OCI-LY1 (cell line): ENCODE results near the gene RPS16.

ENCODE experiments used
- H2AFZ ChIP-seq: fragments of 200-600 bp; sonication (generic), shearing (Covaris generic); 2 replicates; pipeline ENCODE4 v1.6.0; 2014; ENCODE audit warnings: antibody characterized with exemption, mild to moderate bottlenecking, low read length
- H3F3A ChIP-seq: fragments of 200-600 bp; sonication (generic), shearing (Covaris generic); 2 replicates; pipeline ENCODE4 v1.6.0; 2014; ENCODE audit warnings: mild to moderate bottlenecking, antibody characterized with exemption, low read length, moderate library complexity; ENCODE audit not compliant: insufficient read depth
- H3K27ac ChIP-seq: fragments of 200-600 bp; sonication (generic); 2 replicates; pipeline ENCODE4 v1.5.1; 2014; ENCODE audit warnings: low read length, mixed run types, mild to moderate bottlenecking, low read depth; ENCODE audit not compliant: poor library complexity, severe bottlenecking
- H3K27me3 ChIP-seq: fragments of 200-600 bp; sonication (generic); 2 replicates; pipeline ENCODE4 v1.6.0; 2014; ENCODE audit warnings: antibody characterized with exemption, mild to moderate bottlenecking, low read length, moderate library complexity; ENCODE audit not compliant: insufficient read depth
- H3K36me3 ChIP-seq: fragments of 200-600 bp; sonication (generic); 2 replicates; pipeline ENCODE4 v1.6.1; 2014; ENCODE audit warnings: mild to moderate bottlenecking, antibody characterized with exemption, low read length, moderate library complexity, mixed read lengths; ENCODE audit not compliant: insufficient read depth
- H3K4me1 ChIP-seq: fragments of 200-600 bp; sonication (generic); 2 replicates; pipeline ENCODE4 v1.5.1; 2014; ENCODE audit warnings: mild to moderate bottlenecking, low read length, moderate library complexity; ENCODE audit not compliant: insufficient read depth, severe bottlenecking
- H3K4me2 ChIP-seq: fragments of 200-600 bp; sonication (generic), shearing (Covaris generic); 2 replicates; pipeline ENCODE4 v1.6.1; 2014; ENCODE audit warnings: low read length
- H3K4me3 ChIP-seq: fragments of 200-600 bp; sonication (generic); 2 replicates; pipeline ENCODE4 v1.5.1; 2014; ENCODE audit warnings: low read length, low read depth, mild to moderate bottlenecking, mixed read lengths; ENCODE audit not compliant: poor library complexity, severe bottlenecking
- H3K79me2 ChIP-seq: fragments of 200-600 bp; shearing (Covaris generic); 2 replicates; pipeline ENCODE4 v1.6.1; 2016; ENCODE audit warnings: mixed run types, low read length, mixed read lengths; ENCODE audit not compliant: insufficient read depth
- H3K9ac ChIP-seq: fragments of 200-600 bp; sonication (generic), shearing (Covaris generic); 2 replicates; pipeline ENCODE4 v1.6.1; 2014; ENCODE audit warnings: mild to moderate bottlenecking, low read length, mixed read lengths
- H3K9me2 ChIP-seq: fragments of 200-600 bp; sonication (generic), shearing (Covaris generic); 2 replicates; pipeline ENCODE4 v1.6.1; 2014; ENCODE audit warnings: low read depth, mild to moderate bottlenecking, low read length, mixed read lengths
- H3K9me3 ChIP-seq: fragments of 200-600 bp; shearing (Covaris generic); 2 replicates; pipeline ENCODE4 v1.6.1; 2014; ENCODE audit warnings: low read length, mixed read lengths
- H4K20me1 ChIP-seq: fragments of 200-600 bp; sonication (generic), shearing (Covaris generic); 2 replicates; pipeline ENCODE4 v1.6.0; 2016; ENCODE audit warnings: mild to moderate bottlenecking, low read length; ENCODE audit not compliant: insufficient read depth
- EZH2 ChIP-seq: fragments of 200-600 bp; sonication (generic), shearing (Covaris generic); IDR thresholded peaks from 2 replicates; pipeline ENCODE4 v1.8.0; 2017; ENCODE audit warnings: borderline replicate concordance, mixed run types, mild to moderate bottlenecking, antibody characterized with exemption, low read length, moderate library complexity, mixed read lengths
- TF ChIP-seq, protein P1 (sequence below): fragments of 200-600 bp; sonication (generic), shearing (Covaris generic); IDR thresholded peaks from 2 replicates; pipeline ENCODE4 v1.5.1; 2017; ENCODE audit warnings: mild to moderate bottlenecking, antibody characterized with exemption, low read length, moderate library complexity, mixed read lengths

RPS16 gene

DNA sequence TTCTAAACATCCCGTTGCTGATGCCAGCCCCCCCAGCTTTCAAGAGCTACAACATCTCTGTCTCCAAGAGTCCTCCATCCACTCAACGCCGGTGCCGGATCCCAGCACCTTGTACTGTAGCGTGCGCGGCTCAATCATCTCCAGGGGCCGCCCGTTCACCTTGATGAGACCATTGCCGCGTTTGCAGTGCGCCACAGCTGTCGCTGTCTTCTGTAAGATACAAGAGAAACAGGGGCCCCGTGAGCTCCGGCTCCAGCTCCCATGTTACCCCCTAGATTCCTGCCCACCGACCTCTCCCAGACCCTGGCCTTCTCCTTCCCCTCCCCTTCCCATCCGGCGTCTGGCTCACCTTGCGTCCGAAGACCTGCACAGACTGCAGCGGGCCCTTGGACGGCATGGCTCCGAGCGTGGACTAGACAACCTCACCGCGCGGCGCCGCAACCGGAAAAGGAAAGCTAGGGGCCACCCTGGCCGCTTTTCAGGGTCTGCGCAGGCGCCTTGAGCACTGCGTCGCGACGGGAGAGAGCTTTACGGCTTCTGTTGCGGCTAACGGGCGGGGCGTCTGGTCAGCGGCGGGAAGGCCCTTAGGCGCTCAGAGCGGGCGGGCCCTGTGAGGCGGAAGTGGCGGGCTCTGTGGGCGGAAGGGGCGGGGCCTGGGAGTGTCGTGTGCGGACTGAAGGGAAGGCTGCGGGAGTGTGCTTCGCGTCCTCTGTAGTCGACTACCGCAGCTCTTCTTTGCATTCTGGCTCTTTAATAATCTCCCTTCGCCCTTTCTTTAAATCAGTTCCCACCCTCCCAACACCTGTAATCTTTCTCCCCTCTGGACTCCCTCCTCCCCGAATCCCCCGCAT is at the start of gene RPS16:
Gene RPS16, minus strand, starts transcription at position 451 of the 851 bp plus-strand sequence. Its CDS starts 54 bp downstream, at position 397.
- Histone ChIP-seq H2AFZ (no peak within 1 kb of the TSS), H3K9me2 (no peaks in the 10 kb centered on the region), H3K4me1 (peaks cover 39% of the 10 kb centered on the region), H3K79me2 (peaks cover 9% of the 10 kb centered on the region; the same call in 1 of the 2 replicates), H3F3A (peaks cover 5% of the 10 kb centered on the region; the same call in 1 of the 2 replicates), H3K9me3 (no peaks in the 10 kb centered on the region), H4K20me1 (0 out of 2 replicates have a peak, but pooled peaks cover 2% of the 10 kb centered on the region), H3K9ac (peak within 1 kb of the TSS; percentile 98), H3K27ac (peak within 1 kb of the TSS; percentile 51), H3K4me2 (peak within 1 kb of the TSS; percentile 88), H3K27me3 (no peaks in the 10 kb centered on the region), H3K36me3 (peaks cover 44% of the 10 kb centered on the region), H3K4me3 (peak within 1 kb of the TSS; percentile 97)
- TF ChIP-seq, protein P1, sequence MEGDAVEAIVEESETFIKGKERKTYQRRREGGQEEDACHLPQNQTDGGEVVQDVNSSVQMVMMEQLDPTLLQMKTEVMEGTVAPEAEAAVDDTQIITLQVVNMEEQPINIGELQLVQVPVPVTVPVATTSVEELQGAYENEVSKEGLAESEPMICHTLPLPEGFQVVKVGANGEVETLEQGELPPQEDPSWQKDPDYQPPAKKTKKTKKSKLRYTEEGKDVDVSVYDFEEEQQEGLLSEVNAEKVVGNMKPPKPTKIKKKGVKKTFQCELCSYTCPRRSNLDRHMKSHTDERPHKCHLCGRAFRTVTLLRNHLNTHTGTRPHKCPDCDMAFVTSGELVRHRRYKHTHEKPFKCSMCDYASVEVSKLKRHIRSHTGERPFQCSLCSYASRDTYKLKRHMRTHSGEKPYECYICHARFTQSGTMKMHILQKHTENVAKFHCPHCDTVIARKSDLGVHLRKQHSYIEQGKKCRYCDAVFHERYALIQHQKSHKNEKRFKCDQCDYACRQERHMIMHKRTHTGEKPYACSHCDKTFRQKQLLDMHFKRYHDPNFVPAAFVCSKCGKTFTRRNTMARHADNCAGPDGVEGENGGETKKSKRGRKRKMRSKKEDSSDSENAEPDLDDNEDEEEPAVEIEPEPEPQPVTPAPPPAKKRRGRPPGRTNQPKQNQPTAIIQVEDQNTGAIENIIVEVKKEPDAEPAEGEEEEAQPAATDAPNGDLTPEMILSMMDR = no peak
- TF ChIP-seq EZH2 = no peak

DNA sequence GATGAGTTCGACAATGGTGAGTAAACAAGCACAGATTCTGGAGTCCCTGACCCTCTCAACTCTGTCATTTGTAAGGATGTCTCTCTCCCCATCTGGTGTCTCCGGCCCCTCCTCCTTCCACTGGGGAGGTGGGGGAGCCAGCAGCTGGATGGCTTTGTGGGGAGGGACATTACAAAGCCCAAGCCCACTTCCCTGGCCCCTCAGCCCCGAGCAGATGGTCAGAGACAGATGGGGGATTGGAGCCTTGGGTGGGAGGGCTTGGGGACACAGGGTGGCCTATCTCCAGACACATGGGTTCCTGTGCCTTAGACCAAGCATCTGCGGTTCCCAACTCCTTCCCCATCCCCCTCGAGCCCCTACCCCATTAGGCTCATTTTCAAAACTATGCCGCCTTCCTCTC is 47.4 kb upstream of the RPS16 start:
- no peak for TF ChIP-seq EZH2
- TF ChIP-seq, protein P1 = no peak
- Histone ChIP-seq H3K27me3 (no peaks in the 10 kb centered on the region), H3K4me1 (peaks cover 24% of the 10 kb centered on the region), H3K79me2 (peaks cover 11% of the 10 kb centered on the region), H3K4me3 (no peak overlapping the region), H4K20me1 (no peaks in the 10 kb centered on the region), H3K36me3 (peaks cover 53% of the 10 kb centered on the region), H3K9me2 (no peaks in the 10 kb centered on the region), H3K4me2 (no peak overlapping the region), H3K9ac (no peak overlapping the region), H3K9me3 (no peaks in the 10 kb centered on the region), H3K27ac (no peak overlapping the region), H2AFZ (no peak overlapping the region), H3F3A (peaks cover 4% of the 10 kb centered on the region; the same call in 1 of the 2 replicates)

DNA sequence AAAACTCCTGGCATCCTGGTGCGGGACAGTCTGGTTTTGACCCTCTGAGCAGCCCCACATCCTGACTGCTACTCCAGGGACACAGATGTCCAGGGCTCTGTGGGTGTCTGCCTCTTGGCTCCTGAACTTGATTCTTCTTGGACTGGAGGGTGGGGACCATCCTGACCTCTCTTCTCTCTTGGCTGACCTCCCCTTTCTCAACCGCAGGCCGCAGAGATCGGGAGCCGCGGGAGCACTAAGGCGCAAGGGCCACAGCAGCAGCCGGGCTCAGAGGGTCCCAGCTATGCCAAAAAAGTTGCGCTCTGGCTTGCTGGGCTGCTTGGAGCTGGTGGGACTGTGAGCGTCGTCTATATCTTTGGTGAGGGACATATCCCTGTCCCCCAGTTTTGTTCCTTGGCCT is 45.9 kb upstream of the RPS16 start:
- Histone ChIP-seq H3K9me3 (no peaks in the 10 kb centered on the region), H3K27me3 (no peaks in the 10 kb centered on the region), H3K9me2 (no peaks in the 10 kb centered on the region), H3K36me3 (peaks cover 48% of the 10 kb centered on the region), H4K20me1 (no peaks in the 10 kb centered on the region), H3K9ac (peak overlapping the region; percentile 98), H3K27ac (no peak overlapping the region), H3K4me1 (peaks cover 24% of the 10 kb centered on the region), H3K79me2 (peaks cover 11% of the 10 kb centered on the region), H3F3A (peaks cover 4% of the 10 kb centered on the region; the same call in 1 of the 2 replicates), H2AFZ (no peak overlapping the region), H3K4me2 (peak overlapping the region; percentile 100), H3K4me3 (peak overlapping the region; percentile 98)
- TF ChIP-seq EZH2 = no peak
- TF ChIP-seq, protein P1 = no peak
